HepG2 (cell line): ENCODE data around the gene TEX48. TPM values are rescaled to one million over a fixed set of nuclear protein-coding genes. Genes with fewer than 3 reads are reported as not detected.

ENCODE experiments used
- ATAC-seq: fragments of 200-7000 bp; cut with Tn5 transposase; 3 replicates; pipeline ENCODE4 v1.9.1; 2020; ENCODE audit warnings: mild to moderate bottlenecking, moderate library complexity
- BruUV-seq: library from RNA; stranded (reverse); fragments of 400-500 nt; replicated peaks from 2 replicates; lab custom pipeline; 2021; lab: Mats Ljungman, UMichigan
- CTCF ChIA-PET: fragments of 300-600 bp; formaldehyde crosslinking; extraction: SDS; loops from one replicate; lab custom pipeline; 2021; ENCODE audit warnings: low total read pairs, inconsistent platforms, low intra/inter-chr PET ratio; lab: Yijun Ruan, JAX
- POLR2A ChIA-PET: fragments of 350-600 bp; sonication (Branson Sonifier 250); formaldehyde crosslinking; loops from one replicate; lab custom pipeline; 2020; ENCODE audit warnings: antibody characterized with exemption, inconsistent platforms; lab: Yijun Ruan, JAX
- DNase-seq: peaks from one replicate; pipeline ENCODE4 v3.0.0-alpha.2; 2015; ENCODE audit warnings: low spot score
- FAIRE-seq: peaks from 3 replicates; lab custom pipeline; 2011; peaks lifted over from hg19 to GRCh38; lab: Jason Lieb, UNC
- H2AFZ ChIP-seq: one replicate; pipeline ENCODE4 v1.6.1; 2011; ENCODE audit warnings: low read length, inconsistent platforms
- H3K27ac ChIP-seq: fragments of 300-600 bp; 3 replicates; pipeline ENCODE4 v1.8.0; 2011; ENCODE audit warnings: mixed run types, mild to moderate bottlenecking, mixed read lengths, low read length, inconsistent platforms; ENCODE audit not compliant: insufficient read depth; ENCODE audit errors: extremely low read length
- H3K27me3 ChIP-seq, 2 experiments: fragments of 200-600 bp in 1 of 2; 2 replicates in 1 of 2; 3 replicates in 1 of 2; pipeline versions ENCODE4 v1.6.0 to v1.8.0; 2011; ENCODE audit warnings: low read length in 2 of 2, mild to moderate bottlenecking in 2 of 2, moderate library complexity in 2 of 2, inconsistent platforms in 1 of 2; ENCODE audit not compliant: insufficient read depth in 2 of 2, control insufficient read depth in 1 of 2
- H3K36me3 ChIP-seq, 2 experiments: fragments of 200-600 bp in 1 of 2; replicated peaks in 1 of 2; 2 replicates in 1 of 2; 3 replicates in 1 of 2; pipeline versions ENCODE4 v1.5.1 to v1.8.0; 2011; ENCODE audit warnings: low read length in 2 of 2, inconsistent platforms in 1 of 2; ENCODE audit not compliant: insufficient read depth in 2 of 2, control insufficient read depth in 1 of 2
- H3K4me1 ChIP-seq: 2 replicates; pipeline ENCODE4 v1.5.1; 2012; ENCODE audit warnings: low read length, inconsistent platforms; ENCODE audit not compliant: insufficient read depth
- H3K4me2 ChIP-seq: 2 replicates; pipeline ENCODE4 v1.6.0; 2011; ENCODE audit warnings: low read depth, low read length, inconsistent platforms
- H3K4me3 ChIP-seq, 3 experiments: fragments of 200-600 bp in 1 of 3; sonication (generic), shearing (Covaris generic) in 1 of 3; replicated peaks in 1 of 3; 2 replicates each; pipeline ENCODE4 v1.5.1; 2011 to 2016; ENCODE audit warnings: low read length in 3 of 3, inconsistent platforms in 2 of 3, low read depth in 2 of 3, mild to moderate bottlenecking in 2 of 3, control low read depth in 1 of 3, mixed read lengths in 1 of 3; ENCODE audit not compliant: insufficient read depth in 1 of 3
- H3K79me2 ChIP-seq: one replicate; pipeline ENCODE4 v1.6.1; 2011; ENCODE audit warnings: low read length, inconsistent platforms; ENCODE audit not compliant: insufficient read depth
- H3K9ac ChIP-seq: 2 replicates; pipeline ENCODE4 v1.6.0; 2011; ENCODE audit warnings: mild to moderate bottlenecking, low read depth, low read length, inconsistent platforms; ENCODE audit not compliant: insufficient read depth
- H3K9me3 ChIP-seq: 2 replicates; pipeline ENCODE4 v1.5.1; 2012; ENCODE audit warnings: mild to moderate bottlenecking, low read length
- H4K20me1 ChIP-seq: 2 replicates; pipeline ENCODE4 v1.6.0; 2011; ENCODE audit warnings: inconsistent platforms, mild to moderate bottlenecking, low read length, moderate library complexity; ENCODE audit not compliant: insufficient read depth
- HMG20B ChIP-seq: conservative IDR thresholded peaks from 2 replicates; pipeline ENCODE4 v1.6.1; 2016; ENCODE audit warnings: missing genetic modification reagents, missing compliant biosample characterization
- HNF4G ChIP-seq, 2 experiments: sonication (generic) in 1 of 2; formaldehyde crosslinking in 1 of 2; IDR thresholded peaks; 2 replicates each; pipeline versions ENCODE4 v1.4.0 to v1.6.1; 2011 to 2020; ENCODE audit warnings: borderline replicate concordance in 2 of 2, low read depth in 2 of 2, mild to moderate bottlenecking in 2 of 2, low read length in 1 of 2, missing genetic modification reagents in 1 of 2, moderate library complexity in 1 of 2
- MNT ChIP-seq: fragments of 450-650 bp; IDR thresholded peaks from 2 replicates; pipeline ENCODE4 v1.6.1; 2016
- MYNN ChIP-seq: sonication (generic); formaldehyde crosslinking; IDR thresholded peaks from 2 replicates; pipeline ENCODE4 v1.4.0; 2020; ENCODE audit warnings: mild to moderate bottlenecking, low read depth, missing genetic modification reagents
- MYPOP ChIP-seq: sonication (generic); formaldehyde crosslinking; IDR thresholded peaks from 2 replicates; pipeline ENCODE4 v1.8.1; 2023; ENCODE audit warnings: mild to moderate bottlenecking, moderate library complexity, missing genetic modification reagents
- NCOR1 ChIP-seq: fragments of 200-600 bp; sonication (generic); IDR thresholded peaks from 2 replicates; pipeline ENCODE4 v1.7.0; 2017; ENCODE audit warnings: antibody characterized with exemption, low read length, borderline replicate concordance
- PAWR ChIP-seq: sonication (generic); formaldehyde crosslinking; IDR thresholded peaks from 2 replicates; pipeline ENCODE4 v1.4.0; 2020; ENCODE audit warnings: missing genetic modification reagents, mild to moderate bottlenecking, borderline replicate concordance
- PCBP1 ChIP-seq: fragments of 200-400 bp; formaldehyde crosslinking; IDR thresholded peaks from 2 replicates; pipeline ENCODE4 v1.6.1; 2017; ENCODE audit warnings: mild to moderate bottlenecking, low read depth, low read length, borderline replicate concordance
- PPARG ChIP-seq: conservative IDR thresholded peaks from 2 replicates; pipeline ENCODE4 v1.6.1; 2016; ENCODE audit warnings: missing biosample characterization, missing genetic modification reagents
- RFX5 ChIP-seq: IDR thresholded peaks from 2 replicates; pipeline ENCODE4 v1.6.1; 2011; ENCODE audit warnings: low read depth, low read length, improper control_type of control experiment
- SIX4 ChIP-seq: sonication (generic); formaldehyde crosslinking; IDR thresholded peaks from 2 replicates; pipeline ENCODE4 v1.4.0; 2020; ENCODE audit warnings: missing genetic modification reagents
- TEF ChIP-seq: sonication (generic); formaldehyde crosslinking; IDR thresholded peaks from 2 replicates; pipeline ENCODE4 v1.5.0; 2020; ENCODE audit warnings: missing genetic modification reagents
- ZC3H13 ChIP-seq: sonication (generic); formaldehyde crosslinking; IDR thresholded peaks from 2 replicates; pipeline ENCODE4 v1.8.1; 2023; ENCODE audit warnings: mild to moderate bottlenecking, missing genetic modification reagents, moderate library complexity
- ZFP82 ChIP-seq: sonication (generic); formaldehyde crosslinking; IDR thresholded peaks from 2 replicates; pipeline ENCODE4 v1.5.1; 2020; ENCODE audit warnings: mild to moderate bottlenecking, missing genetic modification reagents, borderline replicate concordance
- ZNF101 ChIP-seq: sonication (generic); formaldehyde crosslinking; IDR thresholded peaks from 2 replicates; pipeline ENCODE4 v1.4.0; 2020; ENCODE audit warnings: mild to moderate bottlenecking, low read depth, missing genetic modification reagents, borderline replicate concordance
- ZNF557 ChIP-seq: sonication (generic); formaldehyde crosslinking; IDR thresholded peaks from 2 replicates; pipeline ENCODE4 v1.4.0; 2020; ENCODE audit warnings: missing genetic modification reagents
- ZNF607 ChIP-seq: sonication (generic); formaldehyde crosslinking; IDR thresholded peaks from 2 replicates; pipeline ENCODE4 v1.5.1; 2020; ENCODE audit warnings: missing genetic modification reagents, mild to moderate bottlenecking, borderline replicate concordance
- ZNF674 ChIP-seq: sonication (generic); formaldehyde crosslinking; IDR thresholded peaks from 2 replicates; pipeline ENCODE4 v1.5.0; 2020; ENCODE audit warnings: low read depth, mild to moderate bottlenecking, missing genetic modification reagents
- ZNF703 ChIP-seq: sonication (generic); formaldehyde crosslinking; IDR thresholded peaks from 2 replicates; pipeline ENCODE4 v1.5.1; 2020; ENCODE audit warnings: missing genetic modification reagents, mild to moderate bottlenecking, moderate library complexity, borderline replicate concordance
- WGBS: methylation state at CpG from one replicate; pipeline ENCODE4 v1.1.6; 2017; ENCODE audit warnings: low lambda C conversion rate; 5-methylcytosine and 5-hydroxymethylcytosine counted together
- in situ Hi-C: cut with HindIII; loops from 2 replicates; pipeline ENCODE4 v1.10.0; 2017; ENCODE audit warnings: low pct_unique_long_range_greater_than_20kb; ENCODE audit not compliant: extremely low pct_ligation_motif_present
- intact Hi-C: fragments of 100-400 bp; cut with micrococcal nuclease; formaldehyde crosslinking; loops from one replicate; pipeline ENCODE4 v1.10.0; 2022; ENCODE audit not compliant: unreplicated experiment
- polyA plus RNA-seq, 8 experiments: library from polyadenylated mRNA; depleted of rRNA in 3 of 8; stranded (reverse) in 7 of 8; unstranded in 1 of 8; fragments of >200 nt; fragmentation: Illumina TruSeq in 4 of 8; extraction: Trizol in 4 of 8; gene quantifications; 2 replicates each; pipeline versions ENCODE4 v1.2.1 to v1.2.3, GENCODE V29; 2011 to 2016; ENCODE audit warnings: low read depth in 4 of 8, missing spikeins in 1 of 8, mixed read lengths in 1 of 8; ENCODE audit not compliant: insufficient read depth in 1 of 8
- total RNA-seq, 5 experiments: library from RNA; depleted of rRNA; stranded (reverse); fragments of >200 nt; fragmentation: Illumina TruSeq; extraction: Trizol; gene quantifications; 2 replicates each; pipeline ENCODE4 v1.2.3, GENCODE V29; 2016; ENCODE audit warnings: low read depth in 1 of 5

TEX48 gene
- total and polyA plus RNA-seq, 2 of the 13 experiments (the other 11 are each of a cell fraction or from before 2014, with no cell fraction given), result not detected

- no peak for TF ChIP-seq TEF (CRISPR knock-in tag)
- TF ChIP-seq MNT, result no peak
- TF ChIP-seq PCBP1, result no peak
- no peak for TF ChIP-seq PAWR (CRISPR knock-in tag)
- no peak for TF ChIP-seq RFX5
Measured at GRCh38 chr9:114652776-114653555, 29.0 kb downstream of the TEX48 start (continued).

GRCh38 chr9:114643896-114644295, 38.1 kb downstream of the TEX48 start:
- no TSS peak for BruUV-seq
- intact Hi-C loops, result no loop called here
- no peak overlapping the region for H3K9ac ChIP-seq
- no peak for FAIRE-seq
- no peak overlapping the region for H2AFZ ChIP-seq
- H3K79me2 ChIP-seq, result no peaks in the 10 kb centered on the region
- peaks cover 10 to 22% of the 10 kb centered on the region in 2 experiments; a peak in 3 of 5 replicates for H3K36me3 ChIP-seq
- no peaks in the 10 kb centered on the region for H3K4me1 ChIP-seq
- ChIA-PET CTCF (no interaction called here), POLR2A (no interaction called here)
- no peak for DNase-seq
- 95% methylated on average over 5 of the region's 5 CpGs for WGBS
- no peaks in the 10 kb centered on the region for H3K27me3 ChIP-seq
- H3K9me3 ChIP-seq, result peaks cover 11% of the 10 kb centered on the region; the same call in 1 of the 2 replicates
- ATAC-seq, result no peak
- no peak overlapping the region for H3K27ac ChIP-seq
- TF ChIP-seq ZC3H13 (CRISPR knock-in tag), result no peak
- no peak for TF ChIP-seq MYNN (CRISPR knock-in tag)
- no peak for TF ChIP-seq ZNF674 (CRISPR knock-in tag)
- no peak for TF ChIP-seq ZFP82 (CRISPR knock-in tag)
- no peak for TF ChIP-seq SIX4
- no peak for TF ChIP-seq NCOR1
- TF ChIP-seq ZNF607 (CRISPR knock-in tag), result no peak
- TF ChIP-seq ZNF101 (CRISPR knock-in tag), result no peak
- no peak for TF ChIP-seq MYPOP (CRISPR knock-in tag)
- TF ChIP-seq PPARG, result no peak
- no peak for TF ChIP-seq HMG20B (CRISPR knock-in tag)
- TF ChIP-seq ZNF703, result no peak
- no peak for TF ChIP-seq ZNF557 (CRISPR knock-in tag)
- TF ChIP-seq HNF4G (IDR thresholded peaks at IDR 0.05; ENCODE audit: borderline replicate concordance, low read depth, low read length), result no peak
- no peak for TF ChIP-seq HNF4G (CRISPR knock-in tag; IDR thresholded peaks at IDR 0.05; ENCODE audit: borderline replicate concordance, low read depth)
- in situ Hi-C loops, result no loop called here
- H3K4me3 ChIP-seq, result no peak overlapping the region
- no peak overlapping the region for H3K4me2 ChIP-seq
- H4K20me1 ChIP-seq, result no peaks in the 10 kb centered on the region
